ENCODE data around the gene ZNF541.

Gene ZNF541

GRCh38 chr19:47582320-47582909 is 9.5 kb upstream of the ZNF541 start:
- Histone ChIP-seq H3K4me3 (ENCODE audit: low read depth, low read length) (peak overlapping the region; percentile 17), H3K27me3 (no peaks in the 10 kb centered on the region), H3K36me3 (no peaks in the 10 kb centered on the region), H3K4me1 (peaks cover 5% of the 10 kb centered on the region), H3K9me3 (no peaks in the 10 kb centered on the region; the same call in none of the 2 replicates)
- no peak for TF ChIP-seq CTCF (IDR thresholded peaks at IDR 0.05; ENCODE audit: low read depth, low read length)
- no peak for DNase-seq

GRCh38 chr19:47581605-47582319 is 8.8 kb upstream of the ZNF541 start:
- Histone ChIP-seq H3K4me3 (ENCODE audit: low read depth, low read length) (no peak overlapping the region), H3K4me1 (peaks cover 5% of the 10 kb centered on the region), H3K27me3 (no peaks in the 10 kb centered on the region), H3K36me3 (no peaks in the 10 kb centered on the region), H3K9me3 (no peaks in the 10 kb centered on the region; the same call in 1 of the 2 replicates)
- TF ChIP-seq CTCF (IDR thresholded peaks at IDR 0.05; ENCODE audit: low read depth, low read length): no peak
- no peak for DNase-seq

GRCh38 chr19:47580397-47580796 is 7.4 kb upstream of the ZNF541 start:
- no peaks in the 10 kb centered on the region for H3K9me3 ChIP-seq
- no peak overlapping the region for H3K4me3 ChIP-seq (ENCODE audit: low read depth, low read length)
- H3K4me1 ChIP-seq: peaks cover 5% of the 10 kb centered on the region
- TF ChIP-seq CTCF (IDR thresholded peaks at IDR 0.05; ENCODE audit: low read depth, low read length): no peak
- H3K27me3 ChIP-seq: no peaks in the 10 kb centered on the region
- H3K36me3 ChIP-seq: no peaks in the 10 kb centered on the region
- no peak for DNase-seq

GRCh38 chr19:47572635-47573034 is 313 bp downstream of the ZNF541 start:
- H3K9me3 ChIP-seq: no peaks in the 10 kb centered on the region
- no peak overlapping the region for H3K4me3 ChIP-seq (ENCODE audit: low read depth, low read length)
- DNase-seq: no peak
- H3K27me3 ChIP-seq: no peaks in the 10 kb centered on the region
- TF ChIP-seq CTCF (IDR thresholded peaks at IDR 0.05; ENCODE audit: low read depth, low read length): no peak
- no peaks in the 10 kb centered on the region for H3K4me1 ChIP-seq
- no peaks in the 10 kb centered on the region for H3K36me3 ChIP-seq

- TF ChIP-seq CTCF (IDR thresholded peaks at IDR 0.05; ENCODE audit: low read depth, low read length): no peak
- no peak for DNase-seq
- Histone ChIP-seq H3K36me3 (no peaks in the 10 kb centered on the region), H3K4me1 (no peaks in the 10 kb centered on the region), H3K9me3 (no peaks in the 10 kb centered on the region), H3K4me3 (ENCODE audit: low read depth, low read length) (no peak overlapping the region), H3K27me3 (no peaks in the 10 kb centered on the region)
These were observed 3.6 kb downstream of the ZNF541 start for GRCh38 chr19:47569331-47569730.

GRCh38 chr19:47564081-47564480 is 8.9 kb downstream of the ZNF541 start:
- DNase-seq: no peak
- H3K36me3 ChIP-seq: no peaks in the 10 kb centered on the region
- no peaks in the 10 kb centered on the region for H3K9me3 ChIP-seq
- no peak overlapping the region for H3K4me3 ChIP-seq (ENCODE audit: low read depth, low read length)
- TF ChIP-seq CTCF (IDR thresholded peaks at IDR 0.05; ENCODE audit: low read depth, low read length): no peak
- no peaks in the 10 kb centered on the region for H3K4me1 ChIP-seq
- H3K27me3 ChIP-seq: no peaks in the 10 kb centered on the region

All from BE2C (cell line).